ENCODE measurements around the gene SLC9A7. TPM values are rescaled to one million over a fixed set of nuclear protein-coding genes. Genes with fewer than 3 reads are reported as not detected.
A peak's percentile ranks its signal among the peaks of the same experiment; 100 is the strongest.

Gene SLC9A7
- polyA plus RNA-seq, 2 of the 4 experiments (the other 2 are of a cell fraction), result 9.8 to 21.1 TPM

GRCh38 chrX:46595084-46595483 lies 163.8 kb downstream of the SLC9A7 start:
- ChIA-PET POLR2A (no interaction called here), CTCF (no interaction called here)
- FAIRE-seq, result no peak
- no peak for ATAC-seq
- H3K9me3 ChIP-seq, result no peaks in the 10 kb centered on the region
- 54% methylated on average over 1 of the region's 1 CpG for WGBS (ENCODE audit: missing lambda C conversion rate)
- TF ChIP-seq MAFK (IDR thresholded peaks at IDR 0.05; ENCODE audit: partially characterized antibody) (no peak), TP53 (CRISPR knock-in tag; IDR thresholded peaks at IDR 0.05) (no peak), BCL3 (IDR thresholded peaks at IDR 0.05) (no peak), PHF8 (IDR thresholded peaks at IDR 0.05; ENCODE audit: borderline replicate concordance, low read depth) (no peak), ESRRA (IDR thresholded peaks at IDR 0.05; ENCODE audit: borderline replicate concordance, low read length) (no peak), JUNB (IDR thresholded peaks at IDR 0.05) (no peak), HDAC2 (IDR thresholded peaks at IDR 0.05) (no peak), HOXB13 (CRISPR knock-in tag; IDR thresholded peaks at IDR 0.05; ENCODE audit: low read depth) (no peak), KDM1A (IDR thresholded peaks at IDR 0.05; ENCODE audit: low read depth) (no peak), REST (IDR thresholded peaks at IDR 0.05) (no peak), POLR2A (IDR thresholded peaks at IDR 0.05; ENCODE audit: low read length) (no peak), POLR2AphosphoS2 (conservative IDR thresholded peaks at IDR 0.05; ENCODE audit: low read length) (no peak), EHF (CRISPR knock-in tag; IDR thresholded peaks at IDR 0.05) (no peak), FOSB (CRISPR knock-in tag; IDR thresholded peaks at IDR 0.05) (no peak), ZSCAN20 (CRISPR knock-in tag; IDR thresholded peaks at IDR 0.05) (no peak), SMC3 (IDR thresholded peaks at IDR 0.05) (no peak), HES2 (IDR thresholded peaks at IDR 0.05) (no peak), CBX2 (IDR thresholded peaks at IDR 0.05; ENCODE audit: borderline replicate concordance, low read depth) (no peak), ELK1 (IDR thresholded peaks at IDR 0.05; ENCODE audit: low read depth, low read length) (no peak), ZFP36 (IDR thresholded peaks at IDR 0.05; ENCODE audit: borderline replicate concordance, partially characterized antibody) (no peak)
- H3K27ac ChIP-seq, result 0 out of 6 replicates have a peak overlapping the region, but pooled peaks of 1 of the 2 experiments have one; percentile 15
- no peak for DNase-seq (ENCODE audit: low read depth in 1 of 2, low spot score in 1 of 2)
- H3K4me2 ChIP-seq, result no peak overlapping the region
- no peak overlapping the region for H3K4me3 ChIP-seq
- H3K4me1 ChIP-seq, result peaks cover 27% of the 10 kb centered on the region

GRCh38 chrX:46589977-46590723 lies 168.8 kb downstream of the SLC9A7 start:
- Histone ChIP-seq H3K4me3 (no peak overlapping the region), H3K4me1 (peaks cover 69% of the 10 kb centered on the region), H3K4me2 (peak overlapping the region; percentile 87), H3K27ac (peak overlapping the region; percentile 87 to 88), H3K9me3 (no peaks in the 10 kb centered on the region)
- whole genome bisulfite sequencing (ENCODE audit: missing lambda C conversion rate), result 61% methylated on average over 7 of the region's 7 CpGs
- ChIA-PET CTCF (interaction anchor here (0.6 to 1.2 kb wide), 4 partner anchors 11 to 18 kb away, joined by 3 to 4 read pairs (median 3); no protein-coding TSS in a partner anchor), POLR2A (no interaction called here)
- 0 out of 5 replicates have a peak, but pooled peaks of 1 of the 2 experiments have one; percentile 23 for TF ChIP-seq JUN (IDR thresholded peaks at IDR 0.05)
- TF ChIP-seq EP300 (IDR thresholded peaks at IDR 0.05), result peak in 1 of 2 experiments; percentile 38; a peak in 1 of 5 replicates
- no peak for TF ChIP-seq RARB (CRISPR knock-in tag; IDR thresholded peaks at IDR 0.05)
- peak; percentile 50 to 63; a peak in 5 of 6 replicates for ATAC-seq
- peak in 1 of 2 experiments; percentile 36 for DNase-seq (ENCODE audit: low read depth in 1 of 2, low spot score in 1 of 2)
- no peak for FAIRE-seq
